ENCODE data around the gene ZNF511. TPM values are rescaled to one million over a fixed set of nuclear protein-coding genes. Genes with fewer than 3 reads are reported as not detected.

The ZNF511 gene
- total and polyA plus RNA-seq, 9 donors: 22.3 to 43.9 (median 37.3) TPM

GRCh38 chr10:133289761-133290160, 19.0 kb upstream of the ZNF511 start:
- DNase-seq: no peak
- no peaks in the 10 kb centered on the region for H3K9me3 ChIP-seq (replicated peaks; ENCODE audit: control insufficient read depth, low read depth, low read length)
- WGBS (ENCODE audit: insufficient coverage): 96% methylated on average over 24 of the region's 24 CpGs
- H3K27ac ChIP-seq (ENCODE audit: low read length): no peak overlapping the region
- no peak overlapping the region for H3K4me3 ChIP-seq (ENCODE audit: low read length)
- no peaks in the 10 kb centered on the region for H3K4me1 ChIP-seq (ENCODE audit: control insufficient read depth, insufficient read depth, low read length)
- H3K27me3 ChIP-seq (ENCODE audit: control insufficient read depth, insufficient read depth, low read length): no peaks in the 10 kb centered on the region
- H3K36me3 ChIP-seq (ENCODE audit: control insufficient read depth, insufficient read depth, low read length): peaks cover 83% of the 10 kb centered on the region

GRCh38 chr10:133292919-133293809, 15.6 kb upstream of the ZNF511 start:
- Histone ChIP-seq H3K9me3 (replicated peaks; ENCODE audit: control insufficient read depth, low read depth, low read length) (no peaks in the 10 kb centered on the region), H3K27ac (ENCODE audit: low read length) (no peak overlapping the region), H3K4me1 (ENCODE audit: control insufficient read depth, insufficient read depth, low read length) (no peaks in the 10 kb centered on the region), H3K27me3 (ENCODE audit: control insufficient read depth, insufficient read depth, low read length) (no peaks in the 10 kb centered on the region), H3K4me3 (ENCODE audit: low read length) (no peak overlapping the region), H3K36me3 (ENCODE audit: control insufficient read depth, insufficient read depth, low read length) (peaks cover 86% of the 10 kb centered on the region)
- DNase-seq: no peak
- WGBS (ENCODE audit: insufficient coverage): 95% methylated on average over 33 of the region's 38 CpGs

GRCh38 chr10:133293810-133294119, 14.9 kb upstream of the ZNF511 start:
- Histone ChIP-seq H3K4me1 (ENCODE audit: control insufficient read depth, insufficient read depth, low read length) (no peaks in the 10 kb centered on the region), H3K4me3 (ENCODE audit: low read length) (no peak overlapping the region), H3K9me3 (replicated peaks; ENCODE audit: control insufficient read depth, low read depth, low read length) (no peaks in the 10 kb centered on the region), H3K27ac (ENCODE audit: low read length) (no peak overlapping the region), H3K27me3 (ENCODE audit: control insufficient read depth, insufficient read depth, low read length) (no peaks in the 10 kb centered on the region), H3K36me3 (ENCODE audit: control insufficient read depth, insufficient read depth, low read length) (peaks cover 86% of the 10 kb centered on the region)
- WGBS (ENCODE audit: insufficient coverage): 91% methylated on average over 8 of the region's 10 CpGs
- no peak for DNase-seq

- WGBS (ENCODE audit: insufficient coverage): 83% methylated on average over 15 of the region's 15 CpGs
- Histone ChIP-seq H3K4me3 (ENCODE audit: low read length) (no peak overlapping the region), H3K4me1 (ENCODE audit: control insufficient read depth, insufficient read depth, low read length) (no peaks in the 10 kb centered on the region), H3K27me3 (ENCODE audit: control insufficient read depth, insufficient read depth, low read length) (no peaks in the 10 kb centered on the region), H3K36me3 (ENCODE audit: control insufficient read depth, insufficient read depth, low read length) (peaks cover 86% of the 10 kb centered on the region), H3K9me3 (replicated peaks; ENCODE audit: control insufficient read depth, low read depth, low read length) (no peaks in the 10 kb centered on the region), H3K27ac (ENCODE audit: low read length) (no peak overlapping the region)
- DNase-seq: no peak
Measured at GRCh38 chr10:133294189-133294588, 14.5 kb upstream of the ZNF511 start.

- peaks cover 86% of the 10 kb centered on the region for H3K36me3 ChIP-seq (ENCODE audit: control insufficient read depth, insufficient read depth, low read length)
Measured at GRCh38 chr10:133295426-133296320, 13.0 kb upstream of the ZNF511 start.

GRCh38 chr10:133297504-133297903, 11.2 kb upstream of the ZNF511 start:
- 96% methylated on average over 10 of the region's 10 CpGs for WGBS (ENCODE audit: insufficient coverage)

More at GRCh38 chr10:133295426-133296320, 13.0 kb upstream of the ZNF511 start:
- H3K4me3 ChIP-seq (ENCODE audit: low read length): no peak overlapping the region
- 93% methylated on average over 39 of the region's 42 CpGs for WGBS (ENCODE audit: insufficient coverage)
- H3K9me3 ChIP-seq (replicated peaks; ENCODE audit: control insufficient read depth, low read depth, low read length): no peaks in the 10 kb centered on the region
- DNase-seq: no peak
- no peaks in the 10 kb centered on the region for H3K27me3 ChIP-seq (ENCODE audit: control insufficient read depth, insufficient read depth, low read length)
- H3K4me1 ChIP-seq (ENCODE audit: control insufficient read depth, insufficient read depth, low read length): no peaks in the 10 kb centered on the region
- H3K27ac ChIP-seq (ENCODE audit: low read length): no peak overlapping the region

GRCh38 chr10:133298466-133298865, 10.2 kb upstream of the ZNF511 start:
- no peak for DNase-seq
- Histone ChIP-seq H3K4me1 (ENCODE audit: control insufficient read depth, insufficient read depth, low read length) (no peaks in the 10 kb centered on the region), H3K36me3 (ENCODE audit: control insufficient read depth, insufficient read depth, low read length) (peaks cover 82% of the 10 kb centered on the region), H3K27me3 (ENCODE audit: control insufficient read depth, insufficient read depth, low read length) (no peaks in the 10 kb centered on the region), H3K4me3 (ENCODE audit: low read length) (no peak overlapping the region), H3K27ac (ENCODE audit: low read length) (no peak overlapping the region), H3K9me3 (replicated peaks; ENCODE audit: control insufficient read depth, low read depth, low read length) (no peaks in the 10 kb centered on the region)
- 97% methylated on average over 14 of the region's 14 CpGs for WGBS (ENCODE audit: insufficient coverage)

More at GRCh38 chr10:133297504-133297903, 11.2 kb upstream of the ZNF511 start:
- DNase-seq: no peak
- H3K4me1 ChIP-seq (ENCODE audit: control insufficient read depth, insufficient read depth, low read length): no peaks in the 10 kb centered on the region
- peaks cover 87% of the 10 kb centered on the region for H3K36me3 ChIP-seq (ENCODE audit: control insufficient read depth, insufficient read depth, low read length)
- H3K4me3 ChIP-seq (ENCODE audit: low read length): no peak overlapping the region
- no peak overlapping the region for H3K27ac ChIP-seq (ENCODE audit: low read length)
- H3K9me3 ChIP-seq (replicated peaks; ENCODE audit: control insufficient read depth, low read depth, low read length): no peaks in the 10 kb centered on the region
- H3K27me3 ChIP-seq (ENCODE audit: control insufficient read depth, insufficient read depth, low read length): no peaks in the 10 kb centered on the region

GRCh38 chr10:133299224-133299623, 9.5 kb upstream of the ZNF511 start:
- 98% methylated on average over 10 of the region's 10 CpGs for WGBS (ENCODE audit: insufficient coverage)
- no peak overlapping the region for H3K27ac ChIP-seq (ENCODE audit: low read length)
- no peaks in the 10 kb centered on the region for H3K9me3 ChIP-seq (replicated peaks; ENCODE audit: control insufficient read depth, low read depth, low read length)
- H3K36me3 ChIP-seq (ENCODE audit: control insufficient read depth, insufficient read depth, low read length): peaks cover 82% of the 10 kb centered on the region
- H3K4me3 ChIP-seq (ENCODE audit: low read length): no peak overlapping the region
- H3K4me1 ChIP-seq (ENCODE audit: control insufficient read depth, insufficient read depth, low read length): no peaks in the 10 kb centered on the region
- no peak for DNase-seq
- no peaks in the 10 kb centered on the region for H3K27me3 ChIP-seq (ENCODE audit: control insufficient read depth, insufficient read depth, low read length)

- Histone ChIP-seq H3K4me3 (ENCODE audit: low read length) (no peak overlapping the region), H3K27me3 (ENCODE audit: control insufficient read depth, insufficient read depth, low read length) (no peaks in the 10 kb centered on the region), H3K27ac (ENCODE audit: low read length) (no peak overlapping the region), H3K9me3 (replicated peaks; ENCODE audit: control insufficient read depth, low read depth, low read length) (no peaks in the 10 kb centered on the region), H3K36me3 (ENCODE audit: control insufficient read depth, insufficient read depth, low read length) (peaks cover 77% of the 10 kb centered on the region), H3K4me1 (ENCODE audit: control insufficient read depth, insufficient read depth, low read length) (no peaks in the 10 kb centered on the region)
- 100% methylated on average over 2 of the region's 14 CpGs for WGBS (ENCODE audit: insufficient coverage)
- no peak for DNase-seq
Measured at GRCh38 chr10:133299738-133300137, 9.0 kb upstream of the ZNF511 start.

GRCh38 chr10:133302230-133302629, 6.5 kb upstream of the ZNF511 start:
- no peak for DNase-seq
- Histone ChIP-seq H3K27me3 (ENCODE audit: control insufficient read depth, insufficient read depth, low read length) (no peaks in the 10 kb centered on the region), H3K4me3 (ENCODE audit: low read length) (no peak overlapping the region), H3K27ac (ENCODE audit: low read length) (no peak overlapping the region), H3K36me3 (ENCODE audit: control insufficient read depth, insufficient read depth, low read length) (peaks cover 58% of the 10 kb centered on the region), H3K4me1 (ENCODE audit: control insufficient read depth, insufficient read depth, low read length) (peaks cover 5% of the 10 kb centered on the region), H3K9me3 (replicated peaks; ENCODE audit: control insufficient read depth, low read depth, low read length) (no peaks in the 10 kb centered on the region)
- WGBS (ENCODE audit: insufficient coverage): over 99% methylated on average over 14 of the region's 14 CpGs
